ENCODE data around the gene PON2.
"Not testable (repeated sequence)": the region's sequence is repeated elsewhere in the genome, so short reads cannot be mapped to it uniquely, and the experiment has no call there.

PON2 gene

GRCh38 chr7:95434557-95435421, at the start of gene PON2:
PON2 (minus strand) TSS chr7:95435028; CDS start chr7:95434951, 77 bp downstream.
- peak; percentile 4 for DNase-seq

GRCh38 chr7:95482424-95482823, 47.6 kb upstream of the PON2 start:
- DNase-seq = no peak

- no peak for DNase-seq
These were observed 46.7 kb upstream of the PON2 start for GRCh38 chr7:95481271-95482165.

- DNase-seq = no peak
These were observed 45.3 kb upstream of the PON2 start for GRCh38 chr7:95479992-95480624.

GRCh38 chr7:95478272-95479037, 43.6 kb upstream of the PON2 start:
- no peak for DNase-seq

GRCh38 chr7:95476904-95477594, 42.2 kb upstream of the PON2 start:
- peak; percentile 18 for DNase-seq

- no peak for DNase-seq
These were observed 41.4 kb upstream of the PON2 start for GRCh38 chr7:95476072-95476847.

GRCh38 chr7:95473276-95473985, 38.6 kb upstream of the PON2 start:
- DNase-seq = no peak

GRCh38 chr7:95472581-95473161, 37.8 kb upstream of the PON2 start:
- no peak for DNase-seq

GRCh38 chr7:95471071-95471470, 36.2 kb upstream of the PON2 start:
- DNase-seq = no peak

GRCh38 chr7:95470452-95470851, 35.6 kb upstream of the PON2 start:
- no peak for DNase-seq

- no peak for DNase-seq
These were observed 35.0 kb upstream of the PON2 start for GRCh38 chr7:95469848-95470247.

- DNase-seq = no peak
These were observed 34.4 kb upstream of the PON2 start for GRCh38 chr7:95469187-95469586.

- no peak for DNase-seq
These were observed 33.2 kb upstream of the PON2 start for GRCh38 chr7:95467912-95468607.

GRCh38 chr7:95460653-95461052, 25.8 kb upstream of the PON2 start:
- not testable (repeated sequence) for DNase-seq

- no peak for DNase-seq
These were observed 23.1 kb upstream of the PON2 start for GRCh38 chr7:95457947-95458346.

- no peak for DNase-seq
These were observed 19.7 kb upstream of the PON2 start for GRCh38 chr7:95454438-95455045.

- DNase-seq = no peak
These were observed 11.8 kb upstream of the PON2 start for GRCh38 chr7:95446618-95447017.

- no peak for DNase-seq
These were observed 10.0 kb upstream of the PON2 start for GRCh38 chr7:95444796-95445195.
